Bone marrow (tissue), 2 donors: Measurements from ENCODE around the gene MKLN1.
"Not testable (repeated sequence)": the region's sequence is repeated elsewhere in the genome, so short reads cannot be mapped to it uniquely, and the experiment has no call there.

Experiments
- DNase-seq, 2 donors: peaks; one replicate each; lab custom pipeline; 2025; lab: John Stamatoyannopoulos, UW

MKLN1 gene

GRCh38 chr7:131312838-131313237 lies 14.8 kb upstream of the MKLN1 start:
- no peak for DNase-seq

GRCh38 chr7:131320603-131321002 lies 7.1 kb upstream of the MKLN1 start:
- DNase-seq = no peak

- DNase-seq = no peak
Measured at GRCh38 chr7:131321656-131322055, 6.0 kb upstream of the MKLN1 start.

- DNase-seq = no peak
Measured at GRCh38 chr7:131322061-131322460, 5.6 kb upstream of the MKLN1 start.

- DNase-seq = no peak
Measured at GRCh38 chr7:131322861-131323260, 4.8 kb upstream of the MKLN1 start.

GRCh38 chr7:131325179-131325840 lies 2.4 kb upstream of the MKLN1 start:
- no peak for DNase-seq

- no peak for DNase-seq
Measured at GRCh38 chr7:131326576-131326975, 1.1 kb upstream of the MKLN1 start.

GRCh38 chr7:131327049-131327625 lies 539 bp upstream of the MKLN1 start:
- DNase-seq = no peak

- DNase-seq = no peak
Measured at GRCh38 chr7:131328377-131329175, 900 bp downstream of the MKLN1 start.

GRCh38 chr7:131329176-131329570 lies 1.5 kb downstream of the MKLN1 start:
- DNase-seq = no peak

GRCh38 chr7:131330299-131330698 lies 2.6 kb downstream of the MKLN1 start:
- DNase-seq = no peak

- DNase-seq = no peak
Measured at GRCh38 chr7:131331806-131332205, 4.1 kb downstream of the MKLN1 start.

GRCh38 chr7:131332729-131333128 lies 5.1 kb downstream of the MKLN1 start:
- DNase-seq = not testable (repeated sequence)

GRCh38 chr7:131335639-131336381 lies 8.1 kb downstream of the MKLN1 start:
- no peak for DNase-seq

- DNase-seq = no peak
Measured at GRCh38 chr7:131336956-131337355, 9.3 kb downstream of the MKLN1 start.

- DNase-seq = no peak
Measured at GRCh38 chr7:131338173-131338572, 10.5 kb downstream of the MKLN1 start.

- DNase-seq = no peak
Measured at GRCh38 chr7:131338691-131339390, 11.2 kb downstream of the MKLN1 start.

- DNase-seq = no peak
Measured at GRCh38 chr7:131341690-131342089, 14.0 kb downstream of the MKLN1 start.

- DNase-seq = no peak
Measured at GRCh38 chr7:131342864-131343442, 15.3 kb downstream of the MKLN1 start.

- DNase-seq = no peak
Measured at GRCh38 chr7:131346885-131347592, 19.4 kb downstream of the MKLN1 start.

- no peak for DNase-seq
Measured at GRCh38 chr7:131352032-131352431, 24.4 kb downstream of the MKLN1 start.
